NCI-H2227 (cell line): ENCODE measurements around the gene NDST1.

ENCODE experiments used
- DNase-seq: peaks from one replicate; lab custom pipeline; 2025; ENCODE audit not compliant: unreplicated experiment; lab: John Stamatoyannopoulos, UW

Gene NDST1

DNA sequence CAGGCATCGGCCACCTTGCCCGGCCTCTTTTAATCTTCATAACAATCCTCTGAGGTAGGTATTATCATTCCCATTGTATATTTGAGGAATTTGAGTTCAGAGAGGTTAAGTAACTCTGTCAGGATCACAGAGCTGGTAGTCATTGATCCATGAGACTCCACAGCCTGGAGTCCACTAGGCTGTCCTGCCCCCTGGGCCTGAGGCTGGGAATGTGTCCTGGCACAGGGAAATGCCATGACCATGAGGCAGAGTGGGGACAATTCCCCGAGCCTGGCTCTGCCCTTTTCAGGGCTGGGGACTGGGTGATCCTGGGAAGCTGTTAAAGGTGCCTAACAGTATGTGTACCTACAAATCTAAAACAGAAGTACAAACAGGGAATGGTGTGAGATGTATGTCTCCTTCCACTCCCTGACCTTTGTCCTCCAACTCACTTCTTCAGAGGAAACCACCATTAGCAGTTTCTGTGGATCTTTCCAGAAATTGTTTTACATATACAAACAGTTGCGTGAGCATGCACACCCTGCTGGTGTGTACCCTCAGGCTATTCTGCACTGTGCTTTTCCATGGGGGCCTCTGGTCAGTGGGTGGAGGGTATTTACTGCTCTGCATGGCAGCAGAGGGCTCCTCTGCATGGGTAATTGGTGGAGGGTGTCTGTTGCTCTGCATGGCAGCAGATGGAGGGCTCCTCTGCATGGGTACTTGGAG is 53.8 kb downstream of the NDST1 start:
- DNase-seq = no peak

- DNase-seq = peak; percentile 0
Measured at GRCh38 chr5:150562832-150563231, 54.9 kb downstream of the NDST1 start.

DNA sequence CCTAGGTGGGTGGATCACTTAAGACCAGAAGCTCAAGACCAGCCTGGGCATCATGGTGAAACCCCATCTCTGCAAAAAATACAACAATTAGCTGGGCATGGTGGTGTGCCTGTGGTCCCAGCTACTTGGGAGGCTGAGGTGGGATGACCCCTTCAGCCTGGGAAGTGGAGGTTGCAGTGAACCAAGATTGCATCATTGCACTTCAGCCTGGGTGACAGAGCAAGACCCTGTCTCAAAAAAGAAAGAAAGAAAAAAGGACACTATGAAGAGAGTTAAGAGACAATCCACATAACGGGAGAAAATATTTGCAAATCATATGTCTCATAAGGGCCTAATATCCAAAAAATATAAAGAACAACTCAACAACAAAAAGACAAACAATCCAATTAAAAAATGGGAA is 57.9 kb downstream of the NDST1 start:
- no peak for DNase-seq

DNA sequence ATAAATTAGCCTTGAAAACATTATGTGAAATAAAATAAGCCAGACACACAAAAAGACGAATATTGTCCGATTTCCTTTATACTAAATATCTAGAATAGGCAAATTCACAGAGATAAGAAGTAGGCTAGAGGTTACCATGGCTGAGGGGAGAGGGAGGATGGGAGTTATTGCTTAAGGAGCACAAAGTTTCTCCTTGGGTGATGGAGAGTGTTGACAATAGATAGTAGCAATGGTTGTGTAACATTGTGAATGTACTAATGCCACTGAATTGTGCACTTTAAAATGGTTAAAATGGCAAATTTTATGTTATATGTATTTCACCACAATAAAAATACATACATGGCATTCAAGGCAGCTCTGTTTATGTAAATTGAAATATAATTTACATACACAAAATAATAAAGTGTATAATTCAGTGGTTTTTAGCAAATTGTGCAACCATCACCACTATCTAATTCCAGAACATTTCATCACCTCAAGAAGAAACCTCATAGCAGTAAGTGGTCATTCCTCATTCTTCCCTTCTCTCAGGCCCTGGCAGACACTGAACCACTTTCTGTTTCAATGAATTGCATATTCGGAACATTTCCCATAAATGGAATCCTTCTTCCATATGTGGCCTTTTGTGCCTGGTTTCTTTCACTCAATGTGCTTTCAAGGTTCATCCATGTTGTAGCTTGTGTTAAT is 59.2 kb downstream of the NDST1 start:
- DNase-seq = no peak

DNA sequence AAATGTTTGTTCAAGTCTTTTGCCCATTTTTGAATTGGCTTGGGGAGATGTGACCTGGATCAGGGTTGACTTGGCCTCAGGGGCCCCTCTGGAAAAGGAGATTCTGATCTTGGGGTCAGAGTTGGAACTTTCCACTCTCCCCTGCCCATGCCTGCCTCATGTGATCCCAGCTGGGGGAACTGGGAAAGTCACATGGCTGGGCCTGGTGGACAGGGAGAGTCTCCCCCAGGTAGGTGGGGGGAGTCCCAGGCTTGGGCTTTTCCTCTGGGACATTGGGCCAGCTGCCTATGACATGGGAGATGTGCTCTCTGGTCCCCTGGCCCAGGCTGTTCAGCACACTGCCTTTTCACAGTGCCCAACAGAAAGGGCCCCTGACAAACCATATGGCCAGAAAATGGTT is 60.7 kb downstream of the NDST1 start:
- DNase-seq = no peak

- DNase-seq = no peak
Measured at GRCh38 chr5:150570333-150570732, 62.4 kb downstream of the NDST1 start.

DNA sequence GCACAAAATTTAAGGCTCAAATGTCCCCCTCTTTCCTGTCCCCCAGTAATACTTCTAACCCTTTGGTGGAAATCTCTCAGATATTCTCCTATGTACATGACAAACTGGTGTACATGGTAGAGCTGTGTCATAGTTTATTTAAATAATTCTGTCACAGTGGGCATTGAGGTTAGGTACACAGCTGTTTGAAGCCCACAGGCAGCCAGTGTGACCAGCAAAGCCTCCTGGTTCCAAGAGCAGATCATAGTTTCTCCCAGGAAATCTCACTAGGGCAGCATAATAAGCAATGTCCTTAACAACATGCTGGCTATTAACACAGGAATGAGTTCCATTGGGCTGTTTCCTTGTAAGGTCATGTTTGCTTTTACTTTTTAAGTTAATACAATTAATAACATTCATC is 63.9 kb downstream of the NDST1 start:
- DNase-seq = no peak

DNA sequence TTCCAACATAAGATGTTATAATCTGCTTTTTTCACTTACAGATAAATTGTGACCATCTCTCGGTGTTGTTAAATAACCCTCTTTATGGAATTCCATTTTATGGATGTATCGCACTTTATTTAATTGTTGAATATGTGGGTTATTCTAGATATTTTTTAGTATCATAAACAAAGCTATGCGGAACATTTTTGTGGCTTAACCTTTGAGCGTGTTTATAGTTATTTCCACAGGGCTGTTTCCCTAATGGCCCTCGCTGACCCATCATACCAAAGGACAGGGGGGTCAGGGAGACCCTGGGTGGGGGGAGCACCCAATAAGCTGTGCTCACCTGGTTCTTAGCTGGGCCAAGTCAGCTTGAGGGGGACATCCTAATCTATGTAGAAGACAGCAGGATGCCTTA is 65.3 kb downstream of the NDST1 start:
- no peak for DNase-seq

- no peak for DNase-seq
Measured at GRCh38 chr5:150573867-150574817, 66.2 kb downstream of the NDST1 start.

- DNase-seq = no peak
Measured at GRCh38 chr5:150574818-150575547, 67.1 kb downstream of the NDST1 start.

GRCh38 chr5:150575745-150576448 is 68.0 kb downstream of the NDST1 start:
- no peak for DNase-seq

GRCh38 chr5:150576449-150576949 is 68.6 kb downstream of the NDST1 start:
- no peak for DNase-seq

- DNase-seq = no peak
Measured at GRCh38 chr5:150577378-150578139, 69.6 kb downstream of the NDST1 start.

DNA sequence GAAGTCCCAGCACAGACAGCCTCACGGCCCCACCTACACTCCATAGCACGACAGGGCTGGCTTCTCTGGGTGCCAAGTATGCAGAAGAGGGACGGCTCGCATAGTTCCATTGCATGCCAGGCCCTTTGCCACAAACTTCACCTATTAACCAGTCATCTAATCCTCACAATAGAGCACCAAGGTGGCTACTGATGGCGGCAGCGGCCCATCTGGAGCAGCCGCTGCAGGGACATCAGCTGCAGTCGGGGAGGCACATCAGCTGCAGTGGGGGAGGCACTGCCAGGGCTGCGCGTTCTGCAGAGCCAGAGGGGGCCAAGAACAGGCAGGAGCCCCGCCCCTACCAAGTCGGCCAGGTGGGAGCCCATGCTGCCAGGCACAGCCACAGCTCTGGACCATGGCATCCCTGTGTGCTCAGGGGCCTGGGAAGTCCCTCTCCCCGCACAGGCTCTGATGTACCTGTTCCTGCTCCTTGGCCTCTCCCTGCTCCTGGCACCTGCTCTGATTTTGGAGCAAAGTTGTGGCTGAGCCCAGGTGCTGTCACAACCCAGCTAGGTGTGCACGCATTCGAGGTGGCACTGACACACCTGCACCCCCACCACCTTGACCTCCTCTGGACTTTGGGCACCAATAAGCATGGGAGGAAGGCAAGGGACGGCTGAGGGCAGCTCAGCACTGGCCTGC is 71.0 kb downstream of the NDST1 start:
- no peak for DNase-seq

DNA sequence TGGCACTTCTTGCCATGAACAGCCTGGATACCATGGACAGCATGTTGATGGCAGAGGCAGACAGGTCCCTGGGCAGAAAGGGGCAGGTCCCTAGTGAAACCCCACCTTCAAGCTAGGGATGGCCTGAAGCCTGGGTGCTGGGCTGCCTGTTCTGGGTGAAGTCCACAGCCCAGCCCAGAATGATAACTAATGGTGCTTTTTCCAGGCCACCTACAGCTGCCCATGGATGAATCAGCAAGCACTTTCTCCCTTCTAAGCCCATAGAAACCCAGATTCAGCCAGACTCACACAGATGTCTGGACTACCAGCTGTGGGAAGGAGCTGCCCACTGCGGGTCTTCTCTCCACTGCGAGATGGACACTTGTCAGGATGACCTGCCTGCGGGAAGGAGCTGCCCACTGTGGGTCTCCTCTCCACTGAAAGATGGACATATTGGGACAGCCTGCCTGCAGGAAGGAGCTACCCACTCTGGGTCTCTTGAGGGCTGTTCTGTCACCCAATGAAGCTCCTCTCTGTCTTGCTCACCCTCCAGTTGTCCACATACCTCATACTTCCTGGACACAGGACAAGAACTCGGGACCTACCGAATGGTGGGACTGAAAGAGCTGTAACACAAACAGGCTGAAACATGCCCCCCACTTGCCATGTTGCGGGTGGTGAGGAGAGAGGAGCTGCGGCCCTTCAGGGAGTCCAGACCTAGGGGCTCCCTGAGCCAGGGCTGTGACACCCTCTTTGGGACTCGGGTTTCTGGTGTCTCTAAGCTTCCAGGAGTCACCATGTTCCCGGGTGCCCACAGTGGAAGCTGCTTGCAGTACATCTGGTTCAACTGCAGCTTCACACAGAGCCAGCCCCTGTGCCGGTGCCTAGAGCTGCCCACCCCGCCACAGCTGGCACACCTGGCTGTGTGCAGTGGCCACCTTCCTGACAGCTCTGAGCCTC is 71.8 kb downstream of the NDST1 start:
- DNase-seq = no peak

- no peak for DNase-seq
Measured at GRCh38 chr5:150580917-150581316, 73.0 kb downstream of the NDST1 start.

- DNase-seq = peak; percentile 37
Measured at GRCh38 chr5:150582241-150583109, 74.5 kb downstream of the NDST1 start.
